CD14-positive monocyte (primary cell): Measurements from ENCODE around the gene ANGPTL4. TPM values are rescaled to one million over a fixed set of nuclear protein-coding genes. Genes with fewer than 3 reads are reported as not detected.

Experiments
- DNase-seq, 3 donors: peaks; one replicate each; pipeline ENCODE4 v3.0.0-alpha.2; 2011 to 2022
- H2AFZ ChIP-seq: 2 replicates; pipeline ENCODE4 v1.6.0; 2012; ENCODE audit warnings: mild to moderate bottlenecking, low read depth, low read length, inconsistent platforms; ENCODE audit not compliant: insufficient read depth, poor library complexity, severe bottlenecking
- H3K27ac ChIP-seq, 2 donors: 1 replicate in 1 of 2; 2 replicates in 1 of 2; pipeline ENCODE4 v1.5.1; 2012 to 2013; ENCODE audit warnings: low read length in 2 of 2, control low read depth in 1 of 2, inconsistent platforms in 1 of 2, low read depth in 1 of 2, mild to moderate bottlenecking in 1 of 2
- H3K27me3 ChIP-seq, 2 donors: one replicate each; pipeline versions ENCODE4 v1.6.0 to v1.6.1; 2011 to 2013; ENCODE audit warnings: low read length in 2 of 2; ENCODE audit not compliant: control insufficient read depth in 2 of 2, insufficient read depth in 2 of 2
- H3K36me3 ChIP-seq, 2 donors: replicated peaks in 1 of 2; 1 replicate in 1 of 2; 2 replicates in 1 of 2; pipeline versions ENCODE4 v1.5.1 to v1.6.1; 2012 to 2013; ENCODE audit warnings: low read length in 2 of 2, control low read depth in 1 of 2, inconsistent platforms in 1 of 2, mild to moderate bottlenecking in 1 of 2; ENCODE audit not compliant: insufficient read depth in 2 of 2, control insufficient read depth in 1 of 2
- H3K4me1 ChIP-seq, 2 donors: 1 replicate in 1 of 2; 2 replicates in 1 of 2; pipeline versions ENCODE4 v1.5.1 to v1.6.1; 2012 to 2013; ENCODE audit warnings: low read length in 2 of 2, control low read depth in 1 of 2, inconsistent platforms in 1 of 2, mild to moderate bottlenecking in 1 of 2, moderate library complexity in 1 of 2; ENCODE audit not compliant: insufficient read depth in 2 of 2, control insufficient read depth in 1 of 2
- H3K4me2 ChIP-seq: replicated peaks from 2 replicates; pipeline ENCODE3; 2012; ENCODE audit warnings: low read length, moderate library complexity, mild to moderate bottlenecking; ENCODE audit not compliant: poor library complexity, severe bottlenecking; ENCODE audit errors: extremely low read depth
- H3K4me3 ChIP-seq, 3 experiments: fragments of 200-600 bp in 1 of 3; sonication (generic) in 1 of 3; replicated peaks in 1 of 3; 1 replicate in 2 of 3; 2 replicates in 1 of 3; pipeline ENCODE4 v1.5.1; 2011 to 2013; ENCODE audit warnings: low read length in 3 of 3, mild to moderate bottlenecking in 3 of 3, control low read depth in 2 of 3, low read depth in 2 of 3, inconsistent platforms in 1 of 3, moderate library complexity in 1 of 3
- H3K79me2 ChIP-seq: 2 replicates; pipeline ENCODE4 v1.6.0; 2012; ENCODE audit warnings: mild to moderate bottlenecking, control low read depth, inconsistent platforms, low read length, moderate library complexity; ENCODE audit not compliant: insufficient read depth
- H3K9ac ChIP-seq: 2 replicates; pipeline ENCODE4 v1.6.0; 2017; ENCODE audit warnings: low read length, mild to moderate bottlenecking; ENCODE audit not compliant: insufficient read depth, poor library complexity, severe bottlenecking
- H3K9me3 ChIP-seq, 2 donors: replicated peaks in 1 of 2; 1 replicate in 1 of 2; 2 replicates in 1 of 2; pipeline versions ENCODE4 v1.5.1 to v1.6.1; 2012 to 2013; ENCODE audit warnings: low read length in 2 of 2, control low read depth in 1 of 2; ENCODE audit not compliant: control insufficient read depth in 1 of 2, insufficient read depth in 1 of 2
- H4K20me1 ChIP-seq: 2 replicates; pipeline ENCODE4 v1.6.0; 2012; ENCODE audit warnings: mild to moderate bottlenecking, low read length, control low read depth, moderate library complexity; ENCODE audit not compliant: insufficient read depth
- H3K27ac Mint-ChIP-seq, 7 donors: one replicate each; pipeline ENCODE4 v1.8.0; 2020; ENCODE audit warnings: mild to moderate bottlenecking in 7 of 7, mixed read lengths in 7 of 7, moderate library complexity in 6 of 7, inconsistent platforms in 2 of 7
- H3K27me3 Mint-ChIP-seq, 3 donors: one replicate each; pipeline ENCODE4 v1.8.0; 2021 to 2022; ENCODE audit warnings: low read depth in 3 of 3, mild to moderate bottlenecking in 3 of 3, mixed read lengths in 3 of 3, moderate library complexity in 3 of 3, inconsistent platforms in 1 of 3
- H3K36me3 Mint-ChIP-seq, 2 donors: one replicate each; pipeline ENCODE4 v1.8.0; 2020; ENCODE audit warnings: mixed read lengths in 2 of 2, inconsistent platforms in 1 of 2, mild to moderate bottlenecking in 1 of 2
- H3K4me1 Mint-ChIP-seq: one replicate; pipeline ENCODE4 v1.8.0; 2020; ENCODE audit warnings: mild to moderate bottlenecking, mixed read lengths
- H3K4me3 Mint-ChIP-seq, 2 donors: one replicate each; pipeline ENCODE4 v1.8.0; 2020; ENCODE audit warnings: mild to moderate bottlenecking in 2 of 2, mixed read lengths in 2 of 2, moderate library complexity in 1 of 2
- H3K9me3 Mint-ChIP-seq, 7 donors: one replicate each; pipeline ENCODE4 v1.8.0; 2020 to 2022; ENCODE audit warnings: mixed read lengths in 7 of 7, mild to moderate bottlenecking in 6 of 7, moderate library complexity in 6 of 7, inconsistent platforms in 2 of 7
- CTCF ChIP-seq: fragments of 200-600 bp; IDR thresholded peaks from one replicate; pipeline ENCODE4 v1.8.0; 2022; ENCODE audit warnings: antibody characterized with exemption, mild to moderate bottlenecking
- WGBS: methylation state at CpG from one replicate; pipeline ENCODE4 v1.1.5; 2013; ENCODE audit warnings: missing lambda C conversion rate; ENCODE audit not compliant: insufficient coverage; 5-methylcytosine and 5-hydroxymethylcytosine counted together
- intact Hi-C, 2 donors: fragments of 100-400 bp; cut with micrococcal nuclease; formaldehyde crosslinking; loops; one replicate each; pipeline versions ENCODE4 v1.15.0 to v1.15.1; 2023
- polyA plus RNA-seq, 3 donors: library from polyadenylated mRNA; depleted of rRNA in 1 of 3; unstranded in 2 of 3; stranded (reverse) in 1 of 3; fragments of 300-500 nt in 2 of 3; fragments of >200 nt in 1 of 3; fragmentation: Illumina TruSeq in 2 of 3; gene quantifications; 1 replicate in 2 of 3; 2 replicates in 1 of 3; pipeline ENCODE4 v1.2.3, GENCODE V29; 2012 to 2021

Gene ANGPTL4
- polyA plus RNA-seq, 3 donors = not detected

- Mint-ChIP-seq H3K27me3 (peaks cover 46 to 57% (median 48%) of the 10 kb centered on the region in 3 donors), H3K4me1 (no peaks in the 10 kb centered on the region), H3K36me3 (no peaks in the 10 kb centered on the region), H3K4me3 (no peak overlapping the region), H3K9me3 (peaks cover 0 to 19% (median 10%) of the 10 kb centered on the region in 7 donors), H3K27ac (no peak overlapping the region)
- Histone ChIP-seq H3K9me3 (peaks cover 3 to 4% of the 10 kb centered on the region in 2 donors), H3K4me1 (peaks cover 0 to 4% of the 10 kb centered on the region in 2 donors), H3K27ac (no peak overlapping the region), H3K79me2 (no peaks in the 10 kb centered on the region), H3K27me3 (peaks cover 12 to 20% of the 10 kb centered on the region in 2 donors), H4K20me1 (no peaks in the 10 kb centered on the region), H3K4me2 (no peak overlapping the region), H2AFZ (no peak overlapping the region), H3K9ac (no peak overlapping the region), H3K36me3 (no peaks in the 10 kb centered on the region), H3K4me3 (no peak overlapping the region)
- no peak for DNase-seq
- 56% methylated on average over 2 of the region's 3 CpGs for WGBS
- TF ChIP-seq CTCF = no peak
- intact Hi-C loops = no loop called here
These were observed 34.0 kb upstream of the ANGPTL4 start for GRCh38 chr19:8329996-8330395.

GRCh38 chr19:8331263-8331845 lies 32.6 kb upstream of the ANGPTL4 start:
- Mint-ChIP-seq H3K27me3 (peaks cover 46 to 66% (median 57%) of the 10 kb centered on the region in 3 donors), H3K36me3 (no peaks in the 10 kb centered on the region), H3K4me1 (peaks cover 4% of the 10 kb centered on the region), H3K4me3 (no peak overlapping the region), H3K9me3 (peaks cover 0 to 18% (median 7%) of the 10 kb centered on the region in 7 donors), H3K27ac (no peak overlapping the region)
- WGBS = 85% methylated on average over 2 of the region's 8 CpGs
- H3K4me3 ChIP-seq = no peak overlapping the region
- no peak overlapping the region for H3K27ac ChIP-seq
- intact Hi-C loops = no loop called here
- no peaks in the 10 kb centered on the region for H4K20me1 ChIP-seq
- no peak overlapping the region for H3K4me2 ChIP-seq
- no peaks in the 10 kb centered on the region for H3K79me2 ChIP-seq
- DNase-seq = no peak
- no peak overlapping the region for H2AFZ ChIP-seq
- peaks cover 3 to 9% of the 10 kb centered on the region in 2 donors for H3K9me3 ChIP-seq
- no peak for TF ChIP-seq CTCF
- H3K27me3 ChIP-seq = peaks cover 21 to 27% of the 10 kb centered on the region in 2 donors
- no peak overlapping the region for H3K9ac ChIP-seq
- H3K4me1 ChIP-seq = peaks cover 0 to 12% of the 10 kb centered on the region in 2 donors
- no peaks in the 10 kb centered on the region for H3K36me3 ChIP-seq
